OCI-LY1 (cell line): Measurements from ENCODE around the gene SUPT3H.

Source experiments
- H2AFZ ChIP-seq: fragments of 200-600 bp; sonication (generic), shearing (Covaris generic); 2 replicates; pipeline ENCODE4 v1.6.0; 2014; ENCODE audit warnings: antibody characterized with exemption, mild to moderate bottlenecking, low read length
- H3F3A ChIP-seq: fragments of 200-600 bp; sonication (generic), shearing (Covaris generic); 2 replicates; pipeline ENCODE4 v1.6.0; 2014; ENCODE audit warnings: mild to moderate bottlenecking, antibody characterized with exemption, low read length, moderate library complexity; ENCODE audit not compliant: insufficient read depth
- H3K27ac ChIP-seq: fragments of 200-600 bp; sonication (generic); 2 replicates; pipeline ENCODE4 v1.5.1; 2014; ENCODE audit warnings: low read length, mixed run types, mild to moderate bottlenecking, low read depth; ENCODE audit not compliant: poor library complexity, severe bottlenecking
- H3K27me3 ChIP-seq: fragments of 200-600 bp; sonication (generic); 2 replicates; pipeline ENCODE4 v1.6.0; 2014; ENCODE audit warnings: antibody characterized with exemption, mild to moderate bottlenecking, low read length, moderate library complexity; ENCODE audit not compliant: insufficient read depth
- H3K36me3 ChIP-seq: fragments of 200-600 bp; sonication (generic); 2 replicates; pipeline ENCODE4 v1.6.1; 2014; ENCODE audit warnings: mild to moderate bottlenecking, antibody characterized with exemption, low read length, moderate library complexity, mixed read lengths; ENCODE audit not compliant: insufficient read depth
- H3K4me1 ChIP-seq: fragments of 200-600 bp; sonication (generic); 2 replicates; pipeline ENCODE4 v1.5.1; 2014; ENCODE audit warnings: mild to moderate bottlenecking, low read length, moderate library complexity; ENCODE audit not compliant: insufficient read depth, severe bottlenecking
- H3K4me2 ChIP-seq: fragments of 200-600 bp; sonication (generic), shearing (Covaris generic); 2 replicates; pipeline ENCODE4 v1.6.1; 2014; ENCODE audit warnings: low read length
- H3K4me3 ChIP-seq: fragments of 200-600 bp; sonication (generic); 2 replicates; pipeline ENCODE4 v1.5.1; 2014; ENCODE audit warnings: low read length, low read depth, mild to moderate bottlenecking, mixed read lengths; ENCODE audit not compliant: poor library complexity, severe bottlenecking
- H3K79me2 ChIP-seq: fragments of 200-600 bp; shearing (Covaris generic); 2 replicates; pipeline ENCODE4 v1.6.1; 2016; ENCODE audit warnings: mixed run types, low read length, mixed read lengths; ENCODE audit not compliant: insufficient read depth
- H3K9ac ChIP-seq: fragments of 200-600 bp; sonication (generic), shearing (Covaris generic); 2 replicates; pipeline ENCODE4 v1.6.1; 2014; ENCODE audit warnings: mild to moderate bottlenecking, low read length, mixed read lengths
- H3K9me2 ChIP-seq: fragments of 200-600 bp; sonication (generic), shearing (Covaris generic); 2 replicates; pipeline ENCODE4 v1.6.1; 2014; ENCODE audit warnings: low read depth, mild to moderate bottlenecking, low read length, mixed read lengths
- H3K9me3 ChIP-seq: fragments of 200-600 bp; shearing (Covaris generic); 2 replicates; pipeline ENCODE4 v1.6.1; 2014; ENCODE audit warnings: low read length, mixed read lengths
- H4K20me1 ChIP-seq: fragments of 200-600 bp; sonication (generic), shearing (Covaris generic); 2 replicates; pipeline ENCODE4 v1.6.0; 2016; ENCODE audit warnings: mild to moderate bottlenecking, low read length; ENCODE audit not compliant: insufficient read depth
- EZH2 ChIP-seq: fragments of 200-600 bp; sonication (generic), shearing (Covaris generic); IDR thresholded peaks from 2 replicates; pipeline ENCODE4 v1.8.0; 2017; ENCODE audit warnings: borderline replicate concordance, mixed run types, mild to moderate bottlenecking, antibody characterized with exemption, low read length, moderate library complexity, mixed read lengths
- TF ChIP-seq, protein P1 (sequence below): fragments of 200-600 bp; sonication (generic), shearing (Covaris generic); IDR thresholded peaks from 2 replicates; pipeline ENCODE4 v1.5.1; 2017; ENCODE audit warnings: mild to moderate bottlenecking, antibody characterized with exemption, low read length, moderate library complexity, mixed read lengths

Gene SUPT3H

GRCh38 chr6:45400021-45400420, 22.3 kb upstream of the SUPT3H start:
- Histone ChIP-seq H3F3A (no peaks in the 10 kb centered on the region; the same call in 1 of the 2 replicates), H4K20me1 (no peaks in the 10 kb centered on the region), H3K4me1 (no peaks in the 10 kb centered on the region), H3K9me3 (no peaks in the 10 kb centered on the region), H3K27me3 (0 out of 2 replicates have a peak, but pooled peaks cover 4% of the 10 kb centered on the region), H3K9me2 (no peaks in the 10 kb centered on the region), H3K79me2 (no peaks in the 10 kb centered on the region), H2AFZ (no peak overlapping the region), H3K27ac (no peak overlapping the region), H3K36me3 (no peaks in the 10 kb centered on the region), H3K9ac (no peak overlapping the region), H3K4me2 (no peak overlapping the region), H3K4me3 (no peak overlapping the region)
- TF ChIP-seq, protein P1, sequence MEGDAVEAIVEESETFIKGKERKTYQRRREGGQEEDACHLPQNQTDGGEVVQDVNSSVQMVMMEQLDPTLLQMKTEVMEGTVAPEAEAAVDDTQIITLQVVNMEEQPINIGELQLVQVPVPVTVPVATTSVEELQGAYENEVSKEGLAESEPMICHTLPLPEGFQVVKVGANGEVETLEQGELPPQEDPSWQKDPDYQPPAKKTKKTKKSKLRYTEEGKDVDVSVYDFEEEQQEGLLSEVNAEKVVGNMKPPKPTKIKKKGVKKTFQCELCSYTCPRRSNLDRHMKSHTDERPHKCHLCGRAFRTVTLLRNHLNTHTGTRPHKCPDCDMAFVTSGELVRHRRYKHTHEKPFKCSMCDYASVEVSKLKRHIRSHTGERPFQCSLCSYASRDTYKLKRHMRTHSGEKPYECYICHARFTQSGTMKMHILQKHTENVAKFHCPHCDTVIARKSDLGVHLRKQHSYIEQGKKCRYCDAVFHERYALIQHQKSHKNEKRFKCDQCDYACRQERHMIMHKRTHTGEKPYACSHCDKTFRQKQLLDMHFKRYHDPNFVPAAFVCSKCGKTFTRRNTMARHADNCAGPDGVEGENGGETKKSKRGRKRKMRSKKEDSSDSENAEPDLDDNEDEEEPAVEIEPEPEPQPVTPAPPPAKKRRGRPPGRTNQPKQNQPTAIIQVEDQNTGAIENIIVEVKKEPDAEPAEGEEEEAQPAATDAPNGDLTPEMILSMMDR, result no peak
- TF ChIP-seq EZH2, result no peak

- H3K4me2 ChIP-seq, result no peak overlapping the region
- H3F3A ChIP-seq, result no peaks in the 10 kb centered on the region; the same call in 1 of the 2 replicates
- TF ChIP-seq EZH2, result no peak
- TF ChIP-seq, protein P1, result no peak
- H3K9me2 ChIP-seq, result no peaks in the 10 kb centered on the region
- no peak overlapping the region for H3K27ac ChIP-seq
- H3K9ac ChIP-seq, result no peak overlapping the region
- no peaks in the 10 kb centered on the region for H3K36me3 ChIP-seq
- 0 out of 2 replicates have a peak, but pooled peaks cover 4% of the 10 kb centered on the region for H3K27me3 ChIP-seq
- no peaks in the 10 kb centered on the region for H4K20me1 ChIP-seq
- H3K79me2 ChIP-seq, result no peaks in the 10 kb centered on the region
- no peaks in the 10 kb centered on the region for H3K9me3 ChIP-seq
- H2AFZ ChIP-seq, result no peak overlapping the region
- no peaks in the 10 kb centered on the region for H3K4me1 ChIP-seq
- no peak overlapping the region for H3K4me3 ChIP-seq
Measured at GRCh38 chr6:45398075-45398813, 20.5 kb upstream of the SUPT3H start.

DNA sequence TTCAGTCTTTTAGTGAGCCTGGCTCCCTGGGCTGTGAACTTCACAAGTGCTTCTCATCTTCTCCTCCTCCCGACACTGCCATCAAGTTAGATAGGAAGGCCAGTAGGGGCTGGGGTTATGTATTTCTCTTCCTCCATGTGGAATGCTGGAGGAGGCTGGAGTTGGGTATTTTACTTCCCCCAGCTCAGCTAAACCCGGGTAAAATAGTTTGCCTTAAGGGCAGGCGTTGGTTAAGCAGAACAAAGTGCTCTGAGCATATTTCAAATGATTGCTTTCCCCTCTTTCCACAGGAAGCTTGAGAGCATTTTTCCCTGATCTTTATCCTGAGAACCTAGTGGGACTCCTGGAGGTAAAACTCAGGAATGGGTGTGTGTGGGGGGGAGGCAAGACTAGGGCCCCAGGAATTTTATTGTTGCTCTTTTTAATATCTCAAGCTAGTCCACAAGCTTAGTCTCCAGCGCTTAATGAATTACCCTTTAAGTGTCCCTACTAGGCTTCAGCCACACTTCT, 16.9 kb upstream of the SUPT3H start:
- Histone ChIP-seq H3K4me3 (no peak overlapping the region), H3K27me3 (no peaks in the 10 kb centered on the region), H3K9me3 (no peaks in the 10 kb centered on the region), H3K27ac (no peak overlapping the region), H2AFZ (no peak overlapping the region), H3K36me3 (no peaks in the 10 kb centered on the region), H4K20me1 (no peaks in the 10 kb centered on the region), H3F3A (no peaks in the 10 kb centered on the region), H3K79me2 (no peaks in the 10 kb centered on the region), H3K9me2 (no peaks in the 10 kb centered on the region), H3K4me1 (no peaks in the 10 kb centered on the region), H3K9ac (no peak overlapping the region), H3K4me2 (no peak overlapping the region)
- TF ChIP-seq EZH2, result no peak
- TF ChIP-seq, protein P1, result no peak
